ENCODE results near the gene CCNY. TPM values are rescaled to one million over a fixed set of nuclear protein-coding genes. Genes with fewer than 3 reads are reported as not detected.

Gene CCNY
- total and polyA plus RNA-seq, 2 of the 13 experiments (the other 11 are each of a cell fraction or from before 2014, with no cell fraction given): 48.2 to 54.7 TPM

GRCh38 chr10:35581655-35582054, 245.3 kb downstream of the CCNY start (continued):
- TF ChIP-seq THAP9 (CRISPR knock-in tag; IDR thresholded peaks at IDR 0.05; ENCODE audit: borderline replicate concordance): no peak
- no peak for TF ChIP-seq ZNF784 (CRISPR knock-in tag; IDR thresholded peaks at IDR 0.05; ENCODE audit: borderline replicate concordance)
- no peak for TF ChIP-seq ZC3H4 (CRISPR knock-in tag; IDR thresholded peaks at IDR 0.05; ENCODE audit: borderline replicate concordance)
- no peak for TF ChIP-seq ZNF564 (CRISPR knock-in tag; IDR thresholded peaks at IDR 0.05)
- TF ChIP-seq PPARG (CRISPR knock-in tag; conservative IDR thresholded peaks at IDR 0.05): no peak

GRCh38 chr10:35584946-35585345, 248.6 kb downstream of the CCNY start:
- Histone ChIP-seq H3K79me2 (ENCODE audit: insufficient read depth, low read length) (no peaks in the 10 kb centered on the region), H3K9me3 (ENCODE audit: low read length) (no peaks in the 10 kb centered on the region), H3K36me3 (replicated peaks in 1 of 2; ENCODE audit: control insufficient read depth in 1 of 2, insufficient read depth in 2 of 2, low read length in 2 of 2) (no peaks in the 10 kb centered on the region), H3K4me1 (ENCODE audit: insufficient read depth, low read length) (peaks cover 11% of the 10 kb centered on the region), H3K27me3 (ENCODE audit: control insufficient read depth in 1 of 2, insufficient read depth in 2 of 2, low read length in 2 of 2) (peaks cover 0 to 16% of the 10 kb centered on the region in 2 experiments; a peak in 2 of 5 replicates), H3K4me3 (replicated peaks in 1 of 3; ENCODE audit: insufficient read depth in 1 of 3, low read depth in 2 of 3, low read length in 3 of 3) (no peak overlapping the region), H3K4me2 (ENCODE audit: low read depth, low read length) (no peak overlapping the region), H3K27ac (ENCODE audit: extremely low read length, insufficient read depth, low read length) (no peak overlapping the region), H3K9ac (ENCODE audit: insufficient read depth, low read depth, low read length) (no peak overlapping the region), H4K20me1 (ENCODE audit: insufficient read depth, low read length) (no peaks in the 10 kb centered on the region), H2AFZ (ENCODE audit: low read length) (no peak overlapping the region)
- BruUV-seq (replicated peaks): no TSS peak
- ChIA-PET CTCF (ENCODE audit: low intra/inter-chr PET ratio, low total read pairs) (no interaction called here), POLR2A (no interaction called here)
- 70% methylated on average over 9 of the region's 9 CpGs for WGBS (ENCODE audit: low lambda C conversion rate)
- ATAC-seq (no peak), DNase-seq (ENCODE audit: low spot score) (no peak), FAIRE-seq (no peak)
- intact Hi-C loops (cut with micrococcal nuclease; ENCODE audit: unreplicated experiment): no loop called here
- in situ Hi-C loops (cut with HindIII; ENCODE audit: extremely low pct_ligation_motif_present, low pct_unique_long_range_greater_than_20kb): no loop called here
- TF ChIP-seq PREB (CRISPR knock-in tag; IDR thresholded peaks at IDR 0.05) (no peak), MIER3 (CRISPR knock-in tag; IDR thresholded peaks at IDR 0.05; ENCODE audit: borderline replicate concordance) (no peak), EZH2 (conservative IDR thresholded peaks at IDR 0.05; ENCODE audit: low read depth, low read length) (no peak), ZBTB39 (CRISPR knock-in tag; IDR thresholded peaks at IDR 0.05) (no peak), ZBTB8A (CRISPR knock-in tag; IDR thresholded peaks at IDR 0.05; ENCODE audit: borderline replicate concordance, low read depth) (no peak), ZNF816 (CRISPR knock-in tag; IDR thresholded peaks at IDR 0.05; ENCODE audit: borderline replicate concordance) (no peak), SIX1 (CRISPR knock-in tag; IDR thresholded peaks at IDR 0.05; ENCODE audit: borderline replicate concordance) (no peak), RARG (CRISPR knock-in tag; IDR thresholded peaks at IDR 0.05; ENCODE audit: low read depth) (no peak), ARID3A (IDR thresholded peaks at IDR 0.05; ENCODE audit: low read depth, low read length) (no peak), TCF7L2 (IDR thresholded peaks at IDR 0.05; ENCODE audit: low read depth, low read length) (no peak)

Measured in HepG2 (cell line).